OCI-LY7 (cell line): ENCODE data around the gene DCAF5.

ENCODE experiments used
- EZH2phosphoT487 ChIP-seq: fragments of 200-600 bp; sonication (generic); IDR thresholded peaks from 2 replicates; pipeline ENCODE4 v1.6.1; 2018; ENCODE audit warnings: low read depth, borderline replicate concordance, mild to moderate bottlenecking, mixed run types, antibody characterized with exemption, low read length, moderate library complexity, mixed read lengths
- TF ChIP-seq, protein P1 (sequence below): fragments of 200-600 bp; sonication (generic); conservative IDR thresholded peaks from 2 replicates; pipeline ENCODE4 v1.5.1; 2014; ENCODE audit warnings: mild to moderate bottlenecking, antibody characterized with exemption, low read length, moderate library complexity, mixed read lengths

DNA sequence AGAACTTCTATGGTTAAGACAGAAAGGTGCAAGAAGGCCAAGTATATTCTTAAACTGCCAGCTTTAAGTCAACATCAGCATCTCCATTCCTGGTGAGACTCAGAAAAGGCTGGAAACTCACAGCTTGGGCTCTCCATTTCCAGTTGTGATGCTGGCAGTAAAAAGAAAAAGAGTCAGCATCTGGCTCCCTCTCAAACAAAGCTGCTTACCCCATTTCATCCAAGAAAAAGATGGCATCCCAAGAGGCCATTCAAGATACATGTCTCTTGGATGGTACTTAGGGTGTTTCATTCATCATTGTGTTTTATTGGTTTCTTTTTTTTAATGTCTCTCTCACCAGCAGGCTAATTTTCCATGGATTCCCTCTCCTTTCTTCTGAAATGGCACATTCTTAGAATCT lies 61.9 kb downstream of the DCAF5 start:
- TF ChIP-seq, protein P1, sequence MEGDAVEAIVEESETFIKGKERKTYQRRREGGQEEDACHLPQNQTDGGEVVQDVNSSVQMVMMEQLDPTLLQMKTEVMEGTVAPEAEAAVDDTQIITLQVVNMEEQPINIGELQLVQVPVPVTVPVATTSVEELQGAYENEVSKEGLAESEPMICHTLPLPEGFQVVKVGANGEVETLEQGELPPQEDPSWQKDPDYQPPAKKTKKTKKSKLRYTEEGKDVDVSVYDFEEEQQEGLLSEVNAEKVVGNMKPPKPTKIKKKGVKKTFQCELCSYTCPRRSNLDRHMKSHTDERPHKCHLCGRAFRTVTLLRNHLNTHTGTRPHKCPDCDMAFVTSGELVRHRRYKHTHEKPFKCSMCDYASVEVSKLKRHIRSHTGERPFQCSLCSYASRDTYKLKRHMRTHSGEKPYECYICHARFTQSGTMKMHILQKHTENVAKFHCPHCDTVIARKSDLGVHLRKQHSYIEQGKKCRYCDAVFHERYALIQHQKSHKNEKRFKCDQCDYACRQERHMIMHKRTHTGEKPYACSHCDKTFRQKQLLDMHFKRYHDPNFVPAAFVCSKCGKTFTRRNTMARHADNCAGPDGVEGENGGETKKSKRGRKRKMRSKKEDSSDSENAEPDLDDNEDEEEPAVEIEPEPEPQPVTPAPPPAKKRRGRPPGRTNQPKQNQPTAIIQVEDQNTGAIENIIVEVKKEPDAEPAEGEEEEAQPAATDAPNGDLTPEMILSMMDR, result no peak
- TF ChIP-seq EZH2phosphoT487, result no peak
